HCT116 (cell line): ENCODE data around the gene CD1C. TPM values are rescaled to one million over a fixed set of nuclear protein-coding genes. Genes with fewer than 3 reads are reported as not detected.

Source experiments
- ATAC-seq: fragments of 200-7000 bp; cut with Tn5 transposase; 2 replicates; pipeline ENCODE4 v1.9.1; 2020; ENCODE audit warnings: mild to moderate bottlenecking, moderate library complexity
- BruUV-seq: library from RNA; stranded (reverse); fragments of 400-500 nt; replicated peaks from 2 replicates; lab custom pipeline; 2021; lab: Mats Ljungman, UMichigan
- CTCF ChIA-PET: fragments of 300-600 bp; sonication (Branson Sonifier 250); formaldehyde crosslinking; loops from one replicate; lab custom pipeline; 2021; ENCODE audit warnings: antibody characterized with exemption; lab: Charles Lee
- POLR2A ChIA-PET: fragments of 300-600, 350-600 bp; sonication (Branson Sonifier 250); formaldehyde crosslinking; loops from one replicate; lab custom pipeline; 2021; ENCODE audit warnings: antibody characterized with exemption; lab: Charles Lee
- RAD21 ChIA-PET, 2 experiments: fragments of 300-600 bp; sonication (Branson Sonifier 250); formaldehyde crosslinking; loops; one replicate each; lab custom pipeline; 2023; ENCODE audit warnings: low total read pairs in 2 of 2; ENCODE audit not compliant: uncharacterized antibody in 2 of 2, unreplicated experiment in 2 of 2, low non-redundant PET in 1 of 2; lab: Charles Lee
- DNase-seq: peaks from one replicate; pipeline ENCODE4 v3.0.0-alpha.2; 2010; ENCODE audit warnings: low read depth, low spot score
- H2AFZ ChIP-seq: fragments of 200-600 bp; shearing (Covaris generic), sonication (generic); 2 replicates; pipeline ENCODE4 v1.6.1; 2017; ENCODE audit warnings: low read depth, mixed run types, mixed read lengths, antibody characterized with exemption, low read length; ENCODE audit not compliant: poor library complexity, severe bottlenecking
- H3K27ac ChIP-seq: 2 replicates; pipeline ENCODE4 v1.5.1; 2012; ENCODE audit warnings: low read depth, low read length
- H3K27me3 ChIP-seq: fragments of 200-600 bp; sonication (generic); 2 replicates; pipeline ENCODE4 v1.6.1; 2016; ENCODE audit warnings: mixed run types, low read length, mixed read lengths; ENCODE audit not compliant: insufficient read depth
- H3K36me3 ChIP-seq, 2 experiments: fragments of 200-500 bp in 1 of 2; fragments of 200-600 bp in 1 of 2; sonication (Bioruptor generic) in 1 of 2; sonication (generic) in 1 of 2; 2 replicates each; pipeline versions ENCODE4 v1.5.1 to v1.6.1; 2014 to 2016; ENCODE audit warnings: low read length in 2 of 2, inconsistent platforms in 1 of 2, mixed read lengths in 1 of 2, mixed run types in 1 of 2; ENCODE audit not compliant: insufficient read depth in 2 of 2, control insufficient read depth in 1 of 2
- H3K4me1 ChIP-seq, 2 experiments: fragments of 200-600 bp in 1 of 2; sonication (generic) in 1 of 2; 2 replicates each; pipeline versions ENCODE4 v1.5.1 to v1.6.1; 2012 to 2017; ENCODE audit warnings: low read length in 2 of 2, inconsistent platforms in 1 of 2, mild to moderate bottlenecking in 1 of 2, mixed read lengths in 1 of 2, mixed run types in 1 of 2, moderate library complexity in 1 of 2; ENCODE audit not compliant: insufficient read depth in 2 of 2, control insufficient read depth in 1 of 2
- H3K4me2 ChIP-seq: fragments of 200-600 bp; sonication (generic); 2 replicates; pipeline ENCODE4 v1.6.1; 2017; ENCODE audit warnings: mixed run types, low read length, mixed read lengths
- H3K4me3 ChIP-seq, 2 experiments: fragments of 200-600 bp in 1 of 2; sonication (generic) in 1 of 2; replicated peaks in 1 of 2; 2 replicates each; pipeline ENCODE4 v1.5.1; 2011 to 2016; ENCODE audit warnings: low read length in 2 of 2, control low read depth in 1 of 2, low read depth in 1 of 2, mild to moderate bottlenecking in 1 of 2, mixed read lengths in 1 of 2, mixed run types in 1 of 2
- H3K79me2 ChIP-seq: fragments of 200-600 bp; sonication (generic); 2 replicates; pipeline ENCODE4 v1.6.1; 2017; ENCODE audit warnings: mild to moderate bottlenecking, mixed run types, low read length, moderate library complexity, mixed read lengths; ENCODE audit not compliant: insufficient read depth
- H3K9ac ChIP-seq: fragments of 200-600 bp; sonication (generic); 2 replicates; pipeline ENCODE4 v1.6.1; 2016; ENCODE audit warnings: low read length, mixed read lengths
- H3K9me2 ChIP-seq: fragments of 200-600 bp; sonication (generic), shearing (Covaris generic); 2 replicates; pipeline ENCODE4 v1.6.1; 2017; ENCODE audit warnings: mixed run types, mild to moderate bottlenecking, moderate library complexity; ENCODE audit not compliant: insufficient read depth
- H3K9me3 ChIP-seq, 2 experiments: fragments of 200-500 bp in 1 of 2; fragments of 200-600 bp in 1 of 2; sonication (Bioruptor generic) in 1 of 2; sonication (generic) in 1 of 2; 2 replicates each; pipeline ENCODE4 v1.6.1; 2014 to 2017; ENCODE audit warnings: low read length in 2 of 2, mixed read lengths in 2 of 2, inconsistent platforms in 1 of 2, low read depth in 1 of 2, mild to moderate bottlenecking in 1 of 2, mixed run types in 1 of 2, moderate library complexity in 1 of 2; ENCODE audit not compliant: control insufficient read depth in 1 of 2, insufficient read depth in 1 of 2
- H4K20me1 ChIP-seq: fragments of 200-600 bp; sonication (generic), shearing (Covaris generic); 2 replicates; pipeline ENCODE4 v1.6.1; 2017; ENCODE audit warnings: mixed run types, mild to moderate bottlenecking, moderate library complexity; ENCODE audit not compliant: insufficient read depth
- ELF1 ChIP-seq: IDR thresholded peaks from 2 replicates; pipeline ENCODE4 v1.6.1; 2012; ENCODE audit warnings: low read depth, borderline replicate concordance
- FOSL1 ChIP-seq: IDR thresholded peaks from 2 replicates; pipeline ENCODE4 v1.6.1; 2012; ENCODE audit warnings: low read depth
- POLR2AphosphoS5 ChIP-seq: IDR thresholded peaks from 2 replicates; pipeline ENCODE4 v1.6.1; 2011; ENCODE audit warnings: mild to moderate bottlenecking, low read depth, low read length, moderate library complexity
- RAD21 ChIP-seq: IDR thresholded peaks from 2 replicates; pipeline ENCODE4 v1.6.1; 2012; ENCODE audit warnings: low read depth, mild to moderate bottlenecking
- SP1 ChIP-seq: IDR thresholded peaks from 2 replicates; pipeline ENCODE4 v1.6.1; 2012; ENCODE audit warnings: low read depth
- TCF7L2 ChIP-seq: IDR thresholded peaks from 2 replicates; pipeline ENCODE4 v1.7.0; 2011; ENCODE audit warnings: borderline replicate concordance, inconsistent platforms; ENCODE audit not compliant: insufficient read depth, insufficient read length; ENCODE audit errors: extremely low read depth
- YY1 ChIP-seq: IDR thresholded peaks from 2 replicates; pipeline ENCODE4 v1.6.1; 2011; ENCODE audit warnings: low read length, low read depth, moderate library complexity, mild to moderate bottlenecking; ENCODE audit not compliant: insufficient replicate concordance; ENCODE audit errors: extremely low read depth
- ZNF274 ChIP-seq: fragments of 200-500 bp; sonication (Bioruptor generic); IDR thresholded peaks from 2 replicates; pipeline ENCODE4 v1.6.1; 2014; ENCODE audit warnings: mild to moderate bottlenecking, low read depth, low read length, inconsistent platforms
- intact Hi-C: fragments of 100-400 bp; cut with micrococcal nuclease; formaldehyde crosslinking; loops from 2 replicates; pipeline ENCODE4 v1.10.0; 2022
- total RNA-seq: library from RNA; stranded (reverse); gene quantifications from one replicate; pipeline ENCODE4 v1.2.1, GENCODE V29; 2021; ENCODE audit not compliant: unreplicated experiment
- TF ChIP-seq, protein P1 (sequence below): IDR thresholded peaks from 2 replicates; pipeline ENCODE4 v1.6.1; 2011; ENCODE audit warnings: mild to moderate bottlenecking, low read length, moderate library complexity; ENCODE audit not compliant: insufficient replicate concordance; ENCODE audit errors: extremely low read depth
- TF ChIP-seq, protein P2 (sequence below): IDR thresholded peaks from 2 replicates; pipeline ENCODE4 v1.6.1; 2012
- TF ChIP-seq, protein P3 (sequence below): IDR thresholded peaks from 2 replicates; pipeline ENCODE4 v1.6.1; 2012

The CD1C gene
- total RNA-seq, 1 experiment from 2014 or later: not detected

DNA sequence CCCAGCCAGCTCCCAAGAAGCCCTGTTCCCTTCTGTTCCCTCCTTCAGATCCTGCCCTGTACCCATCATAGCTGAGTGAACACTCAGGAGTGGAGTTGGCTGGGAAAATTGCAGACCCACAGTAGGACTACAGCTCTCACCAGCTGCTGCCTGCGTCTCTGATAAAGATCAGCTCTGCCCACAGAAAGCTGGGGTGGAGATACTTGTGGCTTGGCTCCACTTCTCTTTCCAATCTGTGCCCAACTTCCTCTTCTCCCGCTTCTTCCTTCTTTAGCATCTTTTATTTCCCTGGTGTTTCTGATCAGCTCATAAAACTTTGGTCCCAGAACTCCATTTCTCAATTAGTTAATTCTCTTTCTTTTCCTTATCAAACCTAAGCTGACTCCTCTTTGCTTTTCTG, 41.0 kb upstream of the CD1C start:
- H3K27ac ChIP-seq: no peak overlapping the region
- TF ChIP-seq, protein P1, sequence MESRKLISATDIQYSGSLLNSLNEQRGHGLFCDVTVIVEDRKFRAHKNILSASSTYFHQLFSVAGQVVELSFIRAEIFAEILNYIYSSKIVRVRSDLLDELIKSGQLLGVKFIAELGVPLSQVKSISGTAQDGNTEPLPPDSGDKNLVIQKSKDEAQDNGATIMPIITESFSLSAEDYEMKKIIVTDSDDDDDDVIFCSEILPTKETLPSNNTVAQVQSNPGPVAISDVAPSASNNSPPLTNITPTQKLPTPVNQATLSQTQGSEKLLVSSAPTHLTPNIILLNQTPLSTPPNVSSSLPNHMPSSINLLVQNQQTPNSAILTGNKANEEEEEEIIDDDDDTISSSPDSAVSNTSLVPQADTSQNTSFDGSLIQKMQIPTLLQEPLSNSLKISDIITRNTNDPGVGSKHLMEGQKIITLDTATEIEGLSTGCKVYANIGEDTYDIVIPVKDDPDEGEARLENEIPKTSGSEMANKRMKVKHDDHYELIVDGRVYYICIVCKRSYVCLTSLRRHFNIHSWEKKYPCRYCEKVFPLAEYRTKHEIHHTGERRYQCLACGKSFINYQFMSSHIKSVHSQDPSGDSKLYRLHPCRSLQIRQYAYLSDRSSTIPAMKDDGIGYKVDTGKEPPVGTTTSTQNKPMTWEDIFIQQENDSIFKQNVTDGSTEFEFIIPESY: no peak
- CTCF ChIA-PET: no interaction called here
- peaks cover 7% of the 10 kb centered on the region; the same call in 1 of the 2 replicates for H3K27me3 ChIP-seq
- H3K36me3 ChIP-seq: no peaks in the 10 kb centered on the region
- no TSS peak for BruUV-seq
- no peak overlapping the region for H3K9ac ChIP-seq
- no peak overlapping the region for H3K4me3 ChIP-seq
- no peak overlapping the region for H3K4me2 ChIP-seq
- RAD21 ChIA-PET: no interaction called here
- no peaks in the 10 kb centered on the region for H4K20me1 ChIP-seq
- POLR2A ChIA-PET: no interaction called here
- intact Hi-C loops: loop anchor here (10.0 kb wide), 1 partner anchor 746 kb away; no protein-coding TSS in a partner anchor
- no peaks in the 10 kb centered on the region for H3K9me2 ChIP-seq
- ATAC-seq: no peak
- H3K9me3 ChIP-seq: no peaks in the 10 kb centered on the region
- no peak for DNase-seq
- no peaks in the 10 kb centered on the region for H3K4me1 ChIP-seq
- H3K79me2 ChIP-seq: no peaks in the 10 kb centered on the region
- H2AFZ ChIP-seq: no peak overlapping the region

DNA sequence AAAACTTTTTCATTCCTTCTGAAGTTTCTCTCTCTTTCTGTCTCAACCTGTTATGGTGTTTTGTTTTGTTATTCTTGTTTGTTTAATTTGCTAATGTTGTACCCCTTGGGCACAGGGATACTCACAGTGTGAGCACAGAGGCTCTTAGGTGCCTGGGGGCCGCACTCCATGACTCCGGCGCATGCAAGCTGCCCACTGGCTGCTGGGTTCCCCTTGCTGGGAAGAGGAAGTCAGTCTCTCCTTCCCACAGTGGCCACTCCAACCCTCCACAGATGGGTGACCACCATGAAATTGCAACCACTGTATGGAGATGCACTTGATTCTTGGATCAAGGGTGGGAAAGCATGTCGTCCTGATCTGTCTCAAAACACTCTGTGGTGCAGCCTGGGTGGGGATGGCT, 40.1 kb upstream of the CD1C start:
- ChIA-PET RAD21 (no interaction called here), CTCF (no interaction called here), POLR2A (no interaction called here)
- H3K4me2 ChIP-seq: no peak overlapping the region
- H3K27ac ChIP-seq: no peak overlapping the region
- no peak overlapping the region for H3K4me3 ChIP-seq
- no TSS peak for BruUV-seq
- no peaks in the 10 kb centered on the region for H3K4me1 ChIP-seq
- H3K9me3 ChIP-seq: no peaks in the 10 kb centered on the region
- no peaks in the 10 kb centered on the region for H3K9me2 ChIP-seq
- no peaks in the 10 kb centered on the region for H3K36me3 ChIP-seq
- no peak overlapping the region for H3K9ac ChIP-seq
- no peak overlapping the region for H2AFZ ChIP-seq
- DNase-seq: no peak
- H3K27me3 ChIP-seq: peaks cover 7% of the 10 kb centered on the region; the same call in 1 of the 2 replicates
- H3K79me2 ChIP-seq: no peaks in the 10 kb centered on the region
- no peaks in the 10 kb centered on the region for H4K20me1 ChIP-seq
- intact Hi-C loops: loop anchor here (10.0 kb wide), 1 partner anchor 745 kb away; no protein-coding TSS in a partner anchor
- no peak for ATAC-seq
- no peak for TF ChIP-seq YY1
- TF ChIP-seq ELF1: no peak
- no peak for TF ChIP-seq SP1
- no peak for TF ChIP-seq ZNF274
- TF ChIP-seq, protein P2, sequence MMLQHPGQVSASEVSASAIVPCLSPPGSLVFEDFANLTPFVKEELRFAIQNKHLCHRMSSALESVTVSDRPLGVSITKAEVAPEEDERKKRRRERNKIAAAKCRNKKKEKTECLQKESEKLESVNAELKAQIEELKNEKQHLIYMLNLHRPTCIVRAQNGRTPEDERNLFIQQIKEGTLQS: no peak
- TF ChIP-seq RAD21: no peak
- TF ChIP-seq, protein P1: no peak
- TF ChIP-seq, protein P3, sequence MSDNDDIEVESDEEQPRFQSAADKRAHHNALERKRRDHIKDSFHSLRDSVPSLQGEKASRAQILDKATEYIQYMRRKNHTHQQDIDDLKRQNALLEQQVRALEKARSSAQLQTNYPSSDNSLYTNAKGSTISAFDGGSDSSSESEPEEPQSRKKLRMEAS: no peak
- no peak for TF ChIP-seq FOSL1
- TF ChIP-seq TCF7L2: no peak
- TF ChIP-seq POLR2AphosphoS5: no peak
